ENCODE measurements around the gene DAP3. TPM values are rescaled to one million over a fixed set of nuclear protein-coding genes. Genes with fewer than 3 reads are reported as not detected.
"Not testable (repeated sequence)": the region's sequence is repeated elsewhere in the genome, so short reads cannot be mapped to it uniquely, and the experiment has no call there.

Gene DAP3
- polyA plus RNA-seq, 1 experiment = 150 TPM

GRCh38 chr1:155698382-155699038, 9.6 kb downstream of the DAP3 start:
- Histone ChIP-seq H3K9me3 (ENCODE audit: control insufficient read depth, insufficient read depth, low read length) (peaks cover 3% of the 10 kb centered on the region; the same call in 1 of the 2 replicates), H3K4me3 (ENCODE audit: low read depth, low read length) (no peak overlapping the region), H3K27ac (ENCODE audit: low read depth, low read length) (peak overlapping the region; percentile 31), H3K27me3 (ENCODE audit: control insufficient read depth, insufficient read depth, low read length) (no peaks in the 10 kb centered on the region)
- CTCF ChIA-PET = no interaction called here
- no peak for TF ChIP-seq CTCF (IDR thresholded peaks at IDR 0.05; ENCODE audit: low read depth, low read length)
- POLR2A ChIA-PET = no interaction called here
- no peak for DNase-seq (ENCODE audit: low read depth, low spot score)

- DNase-seq (ENCODE audit: low read depth, low spot score); CTCF ChIA-PET; POLR2A ChIA-PET; H3K27me3 ChIP-seq (ENCODE audit: control insufficient read depth, insufficient read depth, low read length); H3K9me3 ChIP-seq (ENCODE audit: control insufficient read depth, insufficient read depth, low read length); H3K4me3 ChIP-seq (ENCODE audit: low read depth, low read length): not testable (repeated sequence)
- H3K27ac ChIP-seq (ENCODE audit: low read depth, low read length) = peak overlapping the region; percentile 31
Measured at GRCh38 chr1:155699062-155699461, 10.2 kb downstream of the DAP3 start.

GRCh38 chr1:155701675-155702074, 12.8 kb downstream of the DAP3 start:
- DNase-seq (ENCODE audit: low read depth, low spot score); CTCF ChIA-PET; H3K9me3 ChIP-seq (ENCODE audit: control insufficient read depth, insufficient read depth, low read length); H3K27me3 ChIP-seq (ENCODE audit: control insufficient read depth, insufficient read depth, low read length); H3K4me3 ChIP-seq (ENCODE audit: low read depth, low read length); H3K27ac ChIP-seq (ENCODE audit: low read depth, low read length); POLR2A ChIA-PET: not testable (repeated sequence)

GRCh38 chr1:155703216-155703615, 14.3 kb downstream of the DAP3 start:
- POLR2A ChIA-PET = no interaction called here
- no peak overlapping the region for H3K4me3 ChIP-seq (ENCODE audit: low read depth, low read length)
- no peak overlapping the region for H3K27ac ChIP-seq (ENCODE audit: low read depth, low read length)
- DNase-seq (ENCODE audit: low read depth, low spot score) = no peak
- no peaks in the 10 kb centered on the region for H3K27me3 ChIP-seq (ENCODE audit: control insufficient read depth, insufficient read depth, low read length)
- CTCF ChIA-PET = no interaction called here
- TF ChIP-seq CTCF (IDR thresholded peaks at IDR 0.05; ENCODE audit: low read depth, low read length) = no peak
- H3K9me3 ChIP-seq (ENCODE audit: control insufficient read depth, insufficient read depth, low read length) = no peaks in the 10 kb centered on the region

DNA sequence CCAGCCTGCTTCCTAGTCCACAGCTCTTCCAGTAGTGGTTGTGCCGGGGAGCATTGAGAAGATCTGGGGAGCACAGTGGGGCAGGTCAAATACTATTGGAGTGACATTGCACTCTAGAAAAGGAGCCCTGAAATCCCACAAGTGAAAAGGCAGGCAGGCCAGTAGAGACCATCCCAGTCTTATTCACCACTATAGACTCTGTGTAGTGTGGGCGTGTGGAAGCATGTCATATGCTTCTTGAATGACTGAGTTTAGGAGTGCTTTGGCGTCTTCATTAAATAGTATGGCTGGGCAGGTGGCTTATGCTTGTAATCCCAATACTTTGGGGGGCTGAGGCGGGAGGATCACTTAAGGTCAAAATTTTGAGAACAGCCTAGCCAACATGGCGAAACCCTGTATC, 15.5 kb downstream of the DAP3 start:
- H3K9me3 ChIP-seq (ENCODE audit: control insufficient read depth, insufficient read depth, low read length); H3K4me3 ChIP-seq (ENCODE audit: low read depth, low read length); POLR2A ChIA-PET; H3K27ac ChIP-seq (ENCODE audit: low read depth, low read length); DNase-seq (ENCODE audit: low read depth, low spot score); H3K27me3 ChIP-seq (ENCODE audit: control insufficient read depth, insufficient read depth, low read length); CTCF ChIA-PET: not testable (repeated sequence)

GRCh38 chr1:155706139-155706538, 17.2 kb downstream of the DAP3 start:
- CTCF ChIA-PET = no interaction called here

More at GRCh38 chr1:155706139-155706538, 17.2 kb downstream of the DAP3 start:
- Histone ChIP-seq H3K27ac (ENCODE audit: low read depth, low read length) (peak overlapping the region; percentile 11), H3K27me3 (ENCODE audit: control insufficient read depth, insufficient read depth, low read length) (no peaks in the 10 kb centered on the region), H3K4me3 (ENCODE audit: low read depth, low read length) (no peak overlapping the region), H3K9me3 (ENCODE audit: control insufficient read depth, insufficient read depth, low read length) (peaks cover 8% of the 10 kb centered on the region)
- POLR2A ChIA-PET = no interaction called here
- no peak for DNase-seq (ENCODE audit: low read depth, low spot score)
- no peak for TF ChIP-seq CTCF (IDR thresholded peaks at IDR 0.05; ENCODE audit: low read depth, low read length)

All from AG04450 (cell line).